ENCODE measurements around the gene FH. TPM values are rescaled to one million over a fixed set of nuclear protein-coding genes. Genes with fewer than 3 reads are reported as not detected.
A peak's percentile ranks its signal among the peaks of the same experiment; 100 is the strongest.

Gene FH
- total RNA-seq, 4 donors from 2014 or later: 63.6 to 83.4 (median 69.1) TPM

- Histone ChIP-seq H3K36me3 (no peaks in the 10 kb centered on the region), H3K27me3 (peaks cover 0 to 5% (median 0%) of the 10 kb centered on the region in 4 donors), H3K4me1 (no peaks in the 10 kb centered on the region), H3K4me3 (no peak overlapping the region), H3K9me3 (no peaks in the 10 kb centered on the region), H3K27ac (replicated peaks in 1 of 4) (no peak overlapping the region)
- no peak for TF ChIP-seq CTCF (IDR thresholded peaks at IDR 0.05)
- intact Hi-C loops (cut with DNase I): no loop called here
- WGBS: 81% methylated on average over 5 of the region's 5 CpGs
- DNase-seq (ENCODE audit: extremely low spot score): no peak
Measured at GRCh38 chr1:241557031-241557430, 37.5 kb upstream of the FH start.

- Histone ChIP-seq H3K9me3 (no peaks in the 10 kb centered on the region), H3K27me3 (peaks cover 0 to 5% (median 0%) of the 10 kb centered on the region in 4 donors), H3K4me1 (no peaks in the 10 kb centered on the region), H3K27ac (replicated peaks in 1 of 4) (no peak overlapping the region), H3K4me3 (no peak overlapping the region), H3K36me3 (no peaks in the 10 kb centered on the region)
- TF ChIP-seq CTCF (IDR thresholded peaks at IDR 0.05): no peak
- no peak for TF ChIP-seq EP300 (IDR thresholded peaks at IDR 0.05)
- TF ChIP-seq POLR2A (IDR thresholded peaks at IDR 0.05; ENCODE audit: low read depth): no peak
- no peak for TF ChIP-seq POLR2AphosphoS5 (IDR thresholded peaks at IDR 0.05)
- 97% methylated on average over 3 of the region's 3 CpGs for WGBS
- intact Hi-C loops (cut with DNase I): no loop called here
- no peak for DNase-seq (ENCODE audit: extremely low spot score)
Measured at GRCh38 chr1:241555526-241555925, 36.0 kb upstream of the FH start.

GRCh38 chr1:241553886-241554592, 34.5 kb upstream of the FH start:
- Histone ChIP-seq H3K9me3 (no peaks in the 10 kb centered on the region), H3K27ac (replicated peaks in 1 of 4) (no peak overlapping the region), H3K27me3 (peaks cover 0 to 5% (median 0%) of the 10 kb centered on the region in 4 donors), H3K36me3 (no peaks in the 10 kb centered on the region), H3K4me3 (no peak overlapping the region), H3K4me1 (no peaks in the 10 kb centered on the region)
- DNase-seq (ENCODE audit: extremely low spot score): no peak
- TF ChIP-seq POLR2AphosphoS5 (IDR thresholded peaks at IDR 0.05) (no peak), POLR2A (IDR thresholded peaks at IDR 0.05; ENCODE audit: low read depth) (no peak), CTCF (IDR thresholded peaks at IDR 0.05) (no peak), EP300 (IDR thresholded peaks at IDR 0.05) (no peak)
- intact Hi-C loops (cut with DNase I): no loop called here
- WGBS: 79% methylated on average over 7 of the region's 7 CpGs

GRCh38 chr1:241551759-241552638, 32.4 kb upstream of the FH start:
- Histone ChIP-seq H3K4me1 (no peaks in the 10 kb centered on the region), H3K9me3 (no peaks in the 10 kb centered on the region), H3K27me3 (peaks cover 0 to 5% (median 0%) of the 10 kb centered on the region in 4 donors), H3K36me3 (no peaks in the 10 kb centered on the region), H3K4me3 (peak overlapping the region in 2 of 4 donors; percentile 2 to 19), H3K27ac (replicated peaks in 1 of 4) (no peak overlapping the region)
- TF ChIP-seq POLR2A (IDR thresholded peaks at IDR 0.05; ENCODE audit: low read depth) (no peak), CTCF (IDR thresholded peaks at IDR 0.05) (no peak), EP300 (IDR thresholded peaks at IDR 0.05) (no peak), POLR2AphosphoS5 (IDR thresholded peaks at IDR 0.05) (peak in 1 of 2 donors; percentile 11)
- DNase-seq (ENCODE audit: extremely low spot score): no peak
- intact Hi-C loops (cut with DNase I): no loop called here
- WGBS: 80% methylated on average over 22 of the region's 22 CpGs

Measured in esophagus muscularis mucosa (tissue), 4 donors.